Hematopoietic multipotent progenitor cell treated with erythropoietin and hydrocortisone succinate and interleukin-3 and kit ligand, for 15 days (in vitro differentiated cells): ENCODE results near the gene ABCG1.
A peak's percentile ranks its signal among the peaks of the same experiment; 100 is the strongest.

Experiments
- DNase-seq: peaks from one replicate; pipeline ENCODE4 v3.0.0-alpha.2; 2015; ENCODE audit warnings: low spot score

The ABCG1 gene

DNA sequence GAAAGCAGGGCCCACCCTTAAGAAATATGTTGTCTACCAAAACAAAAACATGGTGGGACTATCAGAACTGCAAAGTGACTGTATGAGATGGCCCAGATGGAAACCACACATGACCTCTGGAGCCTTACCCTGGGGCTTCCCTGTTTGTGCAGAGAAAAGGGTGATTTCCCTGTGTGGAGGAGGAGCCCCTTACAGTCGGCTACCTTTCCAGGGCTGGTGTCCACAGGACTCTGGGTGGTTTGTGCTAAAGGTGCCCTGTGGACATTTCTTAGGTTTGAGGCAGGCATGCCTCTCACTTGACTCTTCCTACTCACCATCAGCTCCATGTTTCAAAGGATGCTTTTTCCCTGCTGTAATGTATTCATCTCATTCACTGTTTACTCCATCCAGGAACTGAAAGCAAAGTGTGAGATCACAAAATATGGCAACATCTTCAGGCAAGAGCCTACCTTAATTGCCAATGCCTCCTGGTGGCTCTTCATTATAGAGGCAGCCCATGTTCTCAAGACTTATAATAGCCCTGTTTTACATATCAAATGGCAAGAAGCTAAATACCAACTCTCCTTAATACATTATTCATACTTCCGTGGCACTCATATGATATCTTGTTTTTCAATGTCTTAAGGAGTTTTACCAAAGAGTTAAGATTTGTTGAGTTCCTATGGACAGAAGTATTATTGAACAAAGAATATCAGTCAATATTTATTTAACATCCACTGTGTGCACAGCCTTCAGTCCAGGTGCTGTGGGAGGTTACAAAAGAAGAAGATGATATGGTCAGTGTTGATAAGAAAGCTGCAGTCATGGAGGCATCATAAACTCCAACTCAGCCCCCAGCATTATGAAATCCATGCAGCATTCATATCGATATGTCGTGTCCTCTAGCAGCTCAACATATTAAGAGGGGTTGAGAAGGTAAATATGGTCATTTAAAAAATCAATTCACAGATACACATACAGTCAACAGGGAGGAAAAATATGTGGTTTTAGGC is 111.7 kb downstream of the ABCG1 start:
- DNase-seq, result no peak

DNA sequence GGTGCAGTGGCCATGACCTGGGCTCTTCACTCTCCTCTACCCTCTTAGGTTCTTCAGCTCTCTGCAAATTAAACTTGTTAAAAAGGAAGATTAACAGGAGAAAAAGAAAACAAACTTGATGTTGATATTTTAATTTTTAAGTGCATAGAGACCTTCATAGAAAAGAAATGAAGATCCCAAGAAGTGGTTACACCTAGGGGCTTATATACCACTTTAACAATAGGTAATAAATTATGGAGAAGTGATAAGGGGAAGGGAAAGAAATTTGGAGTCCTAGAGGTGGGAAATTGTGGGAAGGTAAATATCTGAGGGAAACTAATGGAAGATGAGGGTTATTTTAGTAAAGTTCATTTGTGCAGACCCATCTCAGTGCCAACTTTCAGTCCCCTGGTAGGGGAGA is 112.7 kb downstream of the ABCG1 start:
- DNase-seq, result no peak

DNA sequence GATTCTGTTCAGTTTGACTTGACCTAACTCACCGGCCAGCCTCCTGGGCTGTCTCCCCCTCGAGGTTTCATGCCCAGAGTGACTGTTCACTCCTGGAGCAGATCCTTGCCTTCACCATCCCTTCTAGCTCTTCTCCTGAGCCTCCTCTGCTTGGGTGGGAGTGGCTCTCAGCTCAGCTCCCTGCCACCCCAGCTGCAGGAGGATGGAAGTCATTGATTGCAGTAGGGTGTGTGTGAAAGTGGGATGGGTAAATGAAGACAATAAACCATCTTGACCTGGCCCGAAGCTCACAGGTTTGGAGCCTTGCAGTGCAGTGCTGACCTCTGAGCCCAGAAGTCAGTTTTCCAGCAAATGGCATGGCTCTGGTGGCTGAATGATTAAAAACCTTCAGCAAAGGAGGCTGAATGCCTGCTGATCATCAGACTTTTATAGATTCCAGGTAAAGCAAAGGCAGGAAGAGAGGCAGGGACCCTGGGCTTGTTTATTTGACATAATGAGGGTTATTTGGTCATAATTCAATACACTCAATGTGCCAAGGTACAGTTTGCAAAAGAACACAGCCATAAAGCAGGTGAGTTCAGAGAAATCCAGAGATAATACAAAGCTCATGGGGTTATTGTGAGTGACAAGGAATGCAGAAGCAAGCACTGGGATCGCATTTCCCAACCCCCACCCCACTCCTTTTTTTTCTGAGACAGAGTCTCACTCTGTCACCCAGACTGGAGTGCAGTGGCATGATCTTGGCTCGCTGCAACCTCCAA is 113.8 kb downstream of the ABCG1 start:
- DNase-seq, result no peak

DNA sequence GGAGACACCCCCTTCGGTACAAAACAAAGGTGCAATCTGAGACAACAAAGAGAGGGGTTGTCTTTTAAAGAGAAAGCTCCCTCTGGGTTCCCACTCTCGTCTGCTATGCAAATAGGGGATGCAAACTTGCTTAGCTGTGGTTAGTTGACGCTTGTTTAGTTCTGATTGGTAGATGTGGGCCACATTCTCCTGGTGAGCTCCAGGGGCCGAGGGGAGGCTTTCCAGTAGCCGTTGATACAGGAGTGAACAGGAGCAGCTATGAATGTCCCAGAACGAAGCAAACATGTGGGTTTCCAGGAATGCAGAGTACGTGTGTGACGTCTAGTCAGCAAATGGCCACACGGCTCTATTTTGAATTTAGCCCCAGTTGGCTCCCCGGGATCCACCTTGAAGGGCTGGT is 117.1 kb downstream of the ABCG1 start:
- no peak for DNase-seq

DNA sequence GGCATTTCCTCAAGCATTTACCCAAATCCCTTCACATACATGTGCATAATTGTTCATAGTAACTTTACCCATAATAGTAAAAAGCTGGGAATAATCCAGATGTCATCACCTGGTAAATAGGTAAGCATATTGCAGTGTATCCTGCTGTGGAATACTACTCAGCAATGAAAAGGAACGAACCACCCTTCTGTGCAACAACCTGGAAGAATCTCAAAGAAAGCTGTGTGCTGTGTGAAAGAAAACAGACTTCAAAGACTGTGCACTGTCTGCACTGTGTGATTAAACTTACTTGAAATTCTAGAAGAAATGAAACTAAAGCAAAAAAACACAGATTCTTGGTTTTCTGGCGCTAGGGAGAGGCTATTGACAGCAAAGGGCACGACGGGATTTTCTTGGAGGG is 118.3 kb downstream of the ABCG1 start:
- DNase-seq, result no peak

DNA sequence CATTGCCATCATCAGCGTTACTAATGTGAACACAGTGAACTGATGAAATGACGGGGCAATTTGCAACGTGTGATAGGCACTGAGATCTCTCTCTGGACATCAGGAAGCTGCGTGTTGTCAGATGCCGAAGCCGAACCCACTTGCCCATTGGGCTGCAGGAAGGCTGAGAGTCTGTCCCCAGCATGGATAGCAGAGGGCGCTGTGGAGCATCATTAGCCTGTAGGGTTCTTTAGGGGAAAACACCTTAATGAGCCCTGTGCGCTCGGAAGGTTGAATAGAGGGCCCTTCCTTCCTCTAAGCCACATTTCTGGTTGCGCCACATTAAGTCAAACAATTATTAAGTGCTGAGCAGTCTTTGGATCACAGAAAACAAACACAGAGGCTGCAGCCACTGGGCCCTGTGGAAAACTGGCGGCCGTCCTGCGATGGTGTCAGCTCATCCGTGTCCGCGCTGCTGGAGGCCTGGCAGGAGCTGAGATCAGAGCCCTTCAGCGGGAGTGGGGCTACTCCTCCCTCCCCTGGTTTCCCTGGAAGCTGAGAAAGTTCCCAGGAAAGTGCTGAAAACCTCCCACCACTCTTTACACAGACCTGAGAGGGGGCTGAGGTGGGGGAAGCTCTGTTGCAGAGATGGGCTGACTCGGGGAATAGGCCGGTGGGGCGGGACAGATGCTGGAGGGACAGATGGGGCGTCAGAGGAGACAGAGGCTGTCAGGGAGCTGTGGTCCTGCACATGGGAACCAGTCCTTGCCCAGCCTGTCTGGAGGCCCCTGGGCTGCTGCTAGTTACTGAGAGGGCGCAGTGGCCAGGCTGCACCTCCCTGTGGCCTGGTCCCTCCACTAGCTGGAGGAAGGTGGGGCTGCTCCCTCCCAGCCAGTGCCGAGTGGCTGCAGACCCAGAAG is 119.1 kb downstream of the ABCG1 start:
- peak; percentile 29 for DNase-seq

DNA sequence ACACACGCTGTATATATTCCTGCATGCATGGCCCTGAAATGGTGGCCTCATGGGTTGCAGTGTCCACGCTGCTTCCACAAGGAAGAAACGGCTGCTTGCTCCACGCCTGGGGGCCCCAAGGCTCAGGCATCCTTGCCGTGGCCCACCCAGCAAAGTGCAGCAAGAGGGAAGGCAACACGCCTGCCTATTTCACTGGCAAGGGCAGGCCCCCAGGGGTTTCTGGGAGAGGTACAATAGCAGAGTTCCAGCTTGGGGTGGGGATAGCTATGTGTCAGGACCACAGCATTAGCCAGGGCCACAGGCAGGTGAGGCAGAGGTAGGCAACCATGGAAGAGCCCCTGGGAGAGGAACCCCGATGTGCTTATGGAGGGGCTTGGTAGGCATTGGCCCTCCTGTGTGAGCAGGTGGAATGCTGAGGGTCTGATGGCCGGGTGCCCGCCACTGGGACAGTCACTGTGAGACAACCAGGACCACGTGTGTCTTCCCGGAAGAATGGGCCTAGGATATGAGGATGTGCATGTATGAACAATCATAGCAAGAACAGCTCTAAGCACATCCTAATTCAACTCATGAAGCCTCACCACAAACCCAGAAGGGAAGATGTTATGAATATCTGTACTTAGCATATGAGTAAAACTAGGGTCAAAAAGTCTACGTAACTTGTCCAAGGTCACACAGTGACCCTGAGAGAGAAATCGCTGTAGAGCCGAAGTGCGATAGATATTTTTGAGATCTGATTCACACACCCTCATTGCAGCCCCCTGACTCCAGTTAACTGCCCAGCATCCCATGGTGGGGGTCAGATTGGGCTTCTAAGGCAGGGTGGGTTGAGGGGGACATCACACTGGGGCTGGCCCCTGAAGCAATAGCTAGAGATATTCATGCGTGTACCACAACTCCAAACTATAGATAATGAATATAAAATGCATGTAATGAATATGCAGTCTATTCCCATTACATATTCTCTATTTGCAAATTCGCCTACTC is 120.1 kb downstream of the ABCG1 start:
- DNase-seq, result no peak

DNA sequence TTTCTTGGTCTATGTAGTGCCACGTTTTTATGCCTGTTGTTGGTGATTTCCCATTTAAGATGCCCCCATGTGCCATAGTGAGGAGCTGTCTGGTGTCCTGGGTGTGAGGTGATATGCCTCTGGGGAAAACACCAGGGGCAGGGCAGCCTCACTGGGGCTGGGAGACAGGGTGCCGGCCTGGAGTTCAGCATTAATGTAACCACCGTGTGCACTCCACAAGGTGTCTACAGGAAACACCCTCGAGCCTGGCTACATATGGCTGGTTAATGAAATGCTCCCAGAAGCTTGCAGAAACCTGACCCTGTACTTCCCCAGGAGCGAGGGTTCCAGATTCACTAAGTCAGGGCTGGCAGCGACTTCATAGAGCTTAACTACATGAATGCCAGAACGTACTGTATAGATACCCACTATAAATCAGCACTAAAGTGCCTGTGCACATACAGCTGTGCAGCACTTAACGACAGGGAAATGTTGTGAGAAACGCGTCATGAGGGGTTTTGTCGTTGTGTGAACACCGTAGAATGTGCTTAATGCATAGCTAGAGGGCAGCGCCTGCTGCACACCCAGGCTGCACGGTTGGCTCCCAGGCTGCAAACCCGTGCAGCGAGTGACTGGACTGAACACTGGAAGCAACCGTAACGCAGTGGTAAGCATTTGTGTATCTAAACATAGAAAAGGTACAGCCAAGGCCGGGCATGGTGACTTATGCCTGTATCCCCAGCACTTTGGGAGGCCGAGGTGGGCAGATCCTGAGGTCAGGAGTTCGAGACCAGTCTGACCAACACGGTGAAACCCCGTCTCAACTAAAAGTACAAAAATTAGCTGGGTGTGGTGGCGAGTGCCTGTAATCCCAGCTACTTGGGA is 121.5 kb downstream of the ABCG1 start:
- DNase-seq, result no peak

DNA sequence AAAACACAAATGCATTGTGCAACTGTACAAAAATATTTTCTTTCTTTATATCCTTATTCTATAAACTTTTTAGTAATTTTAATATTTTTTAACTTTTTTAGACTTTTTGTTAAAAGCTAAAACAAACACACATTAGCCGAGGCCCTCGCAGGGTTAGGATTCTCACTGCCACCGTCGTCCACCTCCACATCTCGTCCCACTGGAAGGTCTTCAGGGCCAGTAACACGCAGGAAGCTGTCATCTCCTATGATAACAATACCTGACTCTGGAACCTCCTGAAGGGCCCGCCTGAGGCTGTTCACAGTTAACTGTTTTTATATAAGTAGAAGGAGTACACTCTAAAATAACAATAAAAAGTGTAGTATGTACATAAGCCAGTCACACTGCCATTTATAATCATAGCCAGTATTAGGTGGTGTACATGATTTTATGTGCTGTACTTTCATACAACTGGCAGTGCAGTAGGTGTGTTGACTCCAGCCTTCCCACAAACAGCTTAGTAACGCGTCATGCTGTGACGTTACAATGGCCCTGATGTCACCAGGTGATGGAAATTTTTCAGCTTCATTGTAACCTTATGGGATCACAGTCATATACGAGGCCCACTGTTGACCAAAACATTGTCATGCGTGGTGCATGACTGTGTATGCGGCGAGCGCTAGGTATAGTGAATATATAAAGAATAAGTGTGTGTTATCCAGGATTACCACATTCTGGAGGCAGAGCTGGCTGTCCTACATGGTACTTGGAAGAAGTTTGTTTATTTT is 123.0 kb downstream of the ABCG1 start:
- DNase-seq, result no peak

DNA sequence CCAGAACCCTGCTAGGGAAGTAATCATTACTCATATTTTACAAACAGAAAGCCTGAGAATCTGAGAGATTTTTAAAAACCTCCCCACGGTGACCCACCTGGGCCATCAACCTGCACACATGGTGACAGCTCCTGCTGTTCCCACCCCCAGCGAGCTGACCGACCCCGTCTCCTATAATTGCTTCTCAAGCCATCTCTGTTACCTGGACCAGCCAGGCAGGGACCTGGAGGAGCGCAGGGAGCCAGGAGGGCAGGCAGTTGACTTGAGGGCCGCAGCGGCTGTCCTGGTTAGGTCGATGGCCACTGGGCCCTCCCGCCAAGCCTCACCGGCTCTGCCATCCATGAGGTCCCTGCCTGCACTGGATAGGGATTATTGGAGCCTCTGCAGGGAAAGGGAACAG is 124.2 kb downstream of the ABCG1 start:
- no peak for DNase-seq

DNA sequence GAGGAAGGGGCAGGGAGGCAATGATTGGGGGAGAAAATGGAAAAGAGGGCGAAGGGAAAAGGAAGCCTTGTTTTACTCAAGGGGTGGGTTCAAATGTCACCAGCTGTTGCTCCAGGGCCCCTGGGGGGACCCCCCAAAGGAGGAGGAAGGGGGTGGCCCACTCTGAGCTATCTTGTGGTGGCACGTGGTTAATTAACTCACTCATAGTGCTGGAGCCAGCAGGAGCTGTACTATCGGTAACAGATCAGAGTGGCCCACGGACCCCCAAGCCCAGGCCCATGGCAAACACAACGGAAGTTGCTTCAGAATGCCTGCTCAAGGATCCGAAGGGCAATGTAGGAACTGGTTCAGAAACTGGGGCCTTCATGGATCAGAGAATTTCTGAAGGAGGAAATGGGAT is 124.6 kb downstream of the ABCG1 start:
- no peak for DNase-seq

DNA sequence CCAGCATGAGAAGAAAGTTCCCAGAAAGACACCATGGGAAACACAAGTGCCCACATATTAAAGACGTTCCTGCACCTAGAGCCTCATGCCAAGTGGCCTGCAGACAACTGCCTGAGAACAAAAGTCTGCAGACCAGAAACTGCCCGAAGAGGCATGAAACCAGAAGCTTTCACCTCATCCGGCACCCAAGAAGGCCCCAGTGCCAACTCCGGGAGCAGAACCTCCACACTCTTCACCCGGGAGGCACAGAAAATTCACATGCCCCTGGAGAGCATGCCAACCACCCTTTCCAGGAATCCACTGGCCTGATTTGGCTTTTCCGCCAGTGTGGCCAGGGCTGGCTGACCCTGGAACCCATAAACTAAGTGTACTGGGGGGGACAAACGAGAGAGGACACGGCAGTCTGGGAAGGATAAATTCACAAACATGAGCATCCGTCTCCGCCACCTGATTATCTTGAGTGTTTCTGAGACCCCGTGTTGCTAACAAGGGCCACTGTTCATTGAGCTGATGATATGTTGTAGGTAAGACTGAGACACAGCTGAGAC is 125.1 kb downstream of the ABCG1 start:
- DNase-seq, result no peak

DNA sequence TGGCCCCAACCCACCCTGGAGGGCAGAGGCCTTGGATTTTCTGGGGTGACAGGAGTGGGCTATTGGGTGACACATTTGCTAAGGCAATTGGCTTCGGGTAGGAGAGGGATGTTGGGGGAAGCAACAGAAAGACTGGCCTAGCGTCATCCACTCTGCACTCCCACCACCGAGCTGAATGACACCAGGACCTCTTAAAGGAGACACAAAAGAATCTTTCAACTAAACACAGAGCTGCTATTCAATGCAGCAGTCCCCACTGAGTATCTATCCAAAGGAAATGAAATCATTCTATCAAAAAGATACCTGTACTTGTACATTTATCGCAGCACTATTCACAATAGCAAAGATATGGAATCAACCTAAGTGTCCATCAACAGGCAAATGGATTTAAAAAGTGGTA is 125.7 kb downstream of the ABCG1 start:
- no peak for DNase-seq

DNA sequence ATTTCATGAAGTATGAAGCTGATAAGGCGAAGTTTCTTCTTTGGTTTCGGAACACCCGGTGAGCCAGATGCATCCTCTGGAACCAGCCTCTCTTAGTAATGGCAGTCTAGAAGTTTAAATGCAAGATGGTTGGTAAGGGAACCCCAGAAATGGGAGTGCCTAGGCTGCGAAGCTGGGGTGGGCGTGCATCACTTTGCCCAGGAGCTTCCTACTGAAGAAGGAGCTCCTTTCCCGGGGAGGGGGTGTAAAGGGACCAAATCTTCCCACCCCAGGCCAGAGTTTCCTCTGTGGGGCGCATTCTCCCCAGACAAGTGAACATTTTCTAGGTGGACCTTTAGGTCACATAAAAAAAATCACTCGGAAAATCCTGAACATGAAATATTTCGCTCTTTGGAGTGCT is 127.5 kb downstream of the ABCG1 start:
- no peak for DNase-seq
